ENCODE data around the gene TMA7B. TPM values are rescaled to one million over a fixed set of nuclear protein-coding genes. Genes with fewer than 3 reads are reported as not detected.

TMA7B gene
- total RNA-seq, 6 experiments from 2014 or later = 0.20 TPM; not detected in 5

DNA sequence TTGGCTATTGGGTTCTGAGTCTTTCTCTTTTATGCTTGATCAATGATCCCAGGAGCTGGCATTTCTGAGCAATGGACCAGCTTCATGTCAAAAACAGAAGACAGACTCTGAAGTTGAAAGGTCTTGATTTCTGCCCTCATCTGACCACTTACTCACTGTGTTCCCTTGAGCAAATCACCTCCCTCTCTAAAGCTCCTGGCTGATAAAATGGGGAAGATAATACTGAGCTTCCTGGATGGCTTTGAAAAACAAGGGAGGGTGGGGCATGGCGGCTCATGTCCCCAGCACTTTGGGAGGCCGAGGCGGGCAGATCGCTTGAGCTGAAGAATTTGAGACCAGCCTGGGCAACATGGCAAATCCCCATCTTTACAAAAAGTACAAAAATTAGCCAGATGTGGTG is 40.9 kb downstream of the TMA7B start:
- H3K4me1 ChIP-seq = peaks cover 0 to 41% (median 16%) of the 10 kb centered on the region in 4 donors
- WGBS (ENCODE audit: insufficient coverage, low coverage, low lambda C conversion rate, missing lambda C conversion rate) = 71% methylated on average over 2 of the region's 4 CpGs

DNA sequence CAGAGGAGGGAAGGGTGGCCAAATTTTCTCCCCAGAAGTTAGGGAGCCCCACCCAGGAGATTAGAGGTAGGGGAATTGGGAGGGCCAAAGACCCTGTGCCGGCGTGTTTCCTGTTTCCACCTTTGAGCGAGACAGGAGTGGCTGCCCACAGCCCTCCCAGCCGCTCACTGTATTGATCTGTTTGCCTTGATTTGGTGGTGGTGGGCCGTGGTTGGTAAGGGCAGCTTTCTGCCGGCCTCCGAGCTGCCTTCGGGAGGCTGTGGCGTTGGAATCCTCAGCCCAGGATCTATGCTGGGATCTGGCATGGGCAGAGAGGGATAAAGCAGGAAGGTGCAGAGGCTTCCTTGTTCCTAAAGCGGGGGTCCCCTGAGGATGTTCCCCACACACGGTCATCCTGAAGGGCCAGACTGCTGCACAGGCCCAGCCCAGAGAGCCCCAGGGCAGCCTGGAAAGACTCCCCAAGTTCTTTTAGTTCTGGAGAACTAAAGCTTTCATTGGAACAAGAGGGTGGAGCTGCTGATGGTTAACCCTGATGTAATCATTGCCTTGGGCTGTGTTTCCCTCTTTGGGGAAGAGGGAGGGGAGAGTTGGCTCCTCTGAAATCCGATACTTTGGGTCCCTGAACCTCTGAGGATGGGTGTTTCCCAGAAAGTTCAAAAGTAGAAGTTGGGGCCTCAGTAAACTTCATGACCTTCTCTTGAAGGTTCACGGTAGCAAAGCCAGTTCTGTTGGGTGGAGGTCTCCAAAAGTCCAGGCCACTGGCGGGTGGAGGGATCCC is 41.8 kb downstream of the TMA7B start:
- no peak overlapping the region for H3K4me3 ChIP-seq
- H3K27me3 ChIP-seq = no peaks in the 10 kb centered on the region
- peaks cover 0 to 32% (median 12%) of the 10 kb centered on the region in 4 donors for H3K4me1 ChIP-seq
- TF ChIP-seq POLR2A (IDR thresholded peaks at IDR 0.05) = no peak
- TF ChIP-seq, protein P1, sequence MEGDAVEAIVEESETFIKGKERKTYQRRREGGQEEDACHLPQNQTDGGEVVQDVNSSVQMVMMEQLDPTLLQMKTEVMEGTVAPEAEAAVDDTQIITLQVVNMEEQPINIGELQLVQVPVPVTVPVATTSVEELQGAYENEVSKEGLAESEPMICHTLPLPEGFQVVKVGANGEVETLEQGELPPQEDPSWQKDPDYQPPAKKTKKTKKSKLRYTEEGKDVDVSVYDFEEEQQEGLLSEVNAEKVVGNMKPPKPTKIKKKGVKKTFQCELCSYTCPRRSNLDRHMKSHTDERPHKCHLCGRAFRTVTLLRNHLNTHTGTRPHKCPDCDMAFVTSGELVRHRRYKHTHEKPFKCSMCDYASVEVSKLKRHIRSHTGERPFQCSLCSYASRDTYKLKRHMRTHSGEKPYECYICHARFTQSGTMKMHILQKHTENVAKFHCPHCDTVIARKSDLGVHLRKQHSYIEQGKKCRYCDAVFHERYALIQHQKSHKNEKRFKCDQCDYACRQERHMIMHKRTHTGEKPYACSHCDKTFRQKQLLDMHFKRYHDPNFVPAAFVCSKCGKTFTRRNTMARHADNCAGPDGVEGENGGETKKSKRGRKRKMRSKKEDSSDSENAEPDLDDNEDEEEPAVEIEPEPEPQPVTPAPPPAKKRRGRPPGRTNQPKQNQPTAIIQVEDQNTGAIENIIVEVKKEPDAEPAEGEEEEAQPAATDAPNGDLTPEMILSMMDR (IDR thresholded peaks at IDR 0.05) = no peak
- 71% methylated on average over 7 of the region's 14 CpGs for WGBS (ENCODE audit: insufficient coverage, low coverage, low lambda C conversion rate, missing lambda C conversion rate)
- no peaks in the 10 kb centered on the region for H3K9me3 ChIP-seq
- ATAC-seq (no peak), DNase-seq (no peak)
- H3K36me3 ChIP-seq = no peaks in the 10 kb centered on the region
- intact Hi-C loops (cut with DNase I) = no loop called here
- no peak overlapping the region for H3K27ac ChIP-seq

More for the DNA sequence above, 40.9 kb downstream of the TMA7B start:
- TF ChIP-seq, protein P1 (IDR thresholded peaks at IDR 0.05) = no peak
- TF ChIP-seq POLR2A (IDR thresholded peaks at IDR 0.05) = no peak
- H3K36me3 ChIP-seq = no peaks in the 10 kb centered on the region
- no peaks in the 10 kb centered on the region for H3K9me3 ChIP-seq
- DNase-seq = no peak
- no peak for ATAC-seq
- H3K4me3 ChIP-seq = no peak overlapping the region
- intact Hi-C loops (cut with DNase I) = no loop called here
- H3K27ac ChIP-seq = no peak overlapping the region
- no peaks in the 10 kb centered on the region for H3K27me3 ChIP-seq

DNA sequence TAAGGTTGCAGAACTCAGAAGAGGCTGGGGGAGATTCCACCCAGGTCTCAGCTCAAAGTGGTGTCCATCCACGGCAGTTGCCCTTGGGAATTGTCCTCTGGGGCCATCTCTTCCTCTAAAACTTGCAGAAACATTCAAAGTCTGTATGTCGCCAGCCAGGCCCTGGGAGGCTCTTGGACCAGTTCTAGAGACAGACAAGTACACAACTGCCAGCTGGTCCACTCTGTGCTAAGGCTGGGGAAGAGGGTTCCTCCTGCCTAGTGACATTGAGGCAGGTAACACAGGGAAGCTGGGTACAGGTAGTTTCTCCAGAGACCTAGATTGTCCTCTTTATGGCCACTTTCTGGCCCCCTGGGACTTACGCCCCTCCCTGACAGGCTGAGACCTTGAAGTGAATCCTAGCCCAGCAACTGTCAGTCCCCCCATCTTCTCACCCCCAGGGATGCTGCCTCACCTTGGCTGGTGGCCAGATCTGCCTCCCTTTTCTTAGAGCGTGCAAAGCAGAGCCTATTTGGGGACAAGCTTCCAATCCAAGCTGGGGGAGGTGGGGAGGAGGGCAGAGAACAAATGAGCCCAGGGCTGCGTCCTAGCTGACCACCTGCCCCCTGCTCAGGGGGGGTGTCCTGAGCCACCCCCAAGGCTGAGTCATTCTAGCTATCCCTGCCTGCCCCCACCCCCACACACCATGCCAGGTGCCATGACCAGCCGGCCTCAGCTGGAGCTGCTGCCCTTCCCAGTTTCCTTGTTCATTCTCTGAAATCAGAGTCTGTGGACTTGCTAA is 42.9 kb downstream of the TMA7B start:
- no peak for TF ChIP-seq POLR2A (IDR thresholded peaks at IDR 0.05)
- TF ChIP-seq, protein P1 (IDR thresholded peaks at IDR 0.05) = no peak
- no peaks in the 10 kb centered on the region for H3K9me3 ChIP-seq
- 79% methylated on average over 2 of the region's 6 CpGs for WGBS (ENCODE audit: insufficient coverage, low coverage, low lambda C conversion rate, missing lambda C conversion rate)
- peaks cover 0 to 21% (median 7%) of the 10 kb centered on the region in 4 donors for H3K4me1 ChIP-seq
- intact Hi-C loops (cut with DNase I) = no loop called here
- DNase-seq = no peak
- no peak overlapping the region for H3K27ac ChIP-seq
- no peaks in the 10 kb centered on the region for H3K27me3 ChIP-seq
- no peak overlapping the region for H3K4me3 ChIP-seq
- no peaks in the 10 kb centered on the region for H3K36me3 ChIP-seq
- no peak for ATAC-seq

DNA sequence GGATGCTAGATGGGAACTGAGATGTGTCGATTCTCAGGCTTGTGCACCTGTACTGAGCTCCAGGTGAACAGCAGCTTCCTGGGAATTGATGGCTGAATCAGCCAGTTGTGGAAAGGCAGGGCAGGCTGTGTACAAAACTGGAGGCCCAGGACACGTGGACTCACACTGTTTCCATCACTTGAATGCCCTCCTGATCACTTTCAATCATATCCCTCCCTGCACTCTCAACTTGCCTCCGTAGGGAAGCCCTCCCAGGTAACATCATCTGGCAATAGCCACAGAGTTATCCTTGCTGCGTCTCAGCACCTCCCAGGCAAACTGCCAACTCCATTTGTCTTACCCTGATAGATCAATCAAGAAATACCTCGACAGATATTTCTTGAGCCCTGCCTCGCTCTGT is 44.6 kb downstream of the TMA7B start:
- intact Hi-C loops (cut with DNase I) = no loop called here
- Histone ChIP-seq H3K27ac (no peak overlapping the region), H3K9me3 (no peaks in the 10 kb centered on the region), H3K27me3 (no peaks in the 10 kb centered on the region), H3K4me3 (no peak overlapping the region), H3K36me3 (no peaks in the 10 kb centered on the region), H3K4me1 (peaks cover 0 to 4% (median 0%) of the 10 kb centered on the region in 4 donors)
- WGBS (ENCODE audit: insufficient coverage, low coverage, low lambda C conversion rate, missing lambda C conversion rate) = 77% methylated on average over 5 of the region's 6 CpGs
- no peak for ATAC-seq
- DNase-seq = no peak
- no peak for TF ChIP-seq POLR2A (IDR thresholded peaks at IDR 0.05)

DNA sequence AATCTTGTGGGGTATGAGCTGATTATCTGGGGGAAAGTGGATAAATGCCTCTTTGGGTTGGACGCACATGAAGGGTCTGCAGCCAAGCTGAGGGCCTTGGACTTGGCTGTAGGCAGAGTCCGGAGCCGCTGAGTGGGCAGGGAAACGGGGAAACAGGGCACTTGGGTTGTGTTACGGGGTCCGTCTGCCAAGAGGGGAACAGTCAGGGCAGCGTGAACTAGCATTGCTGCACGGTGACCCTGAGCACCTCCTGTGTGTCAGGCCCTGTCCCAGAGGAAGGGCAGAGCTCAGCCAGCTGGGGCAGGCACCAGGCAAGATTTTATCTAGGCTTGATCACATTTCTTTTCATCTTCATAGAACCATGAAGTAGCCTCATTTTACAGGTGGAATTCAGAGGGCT is 46.4 kb downstream of the TMA7B start:
- Histone ChIP-seq H3K9me3 (no peaks in the 10 kb centered on the region), H3K27me3 (no peaks in the 10 kb centered on the region), H3K4me1 (no peaks in the 10 kb centered on the region), H3K36me3 (no peaks in the 10 kb centered on the region), H3K4me3 (no peak overlapping the region), H3K27ac (no peak overlapping the region)
- intact Hi-C loops (cut with DNase I) = no loop called here
- DNase-seq (no peak), ATAC-seq (no peak)
- 83% methylated on average over 1 of the region's 8 CpGs for WGBS (ENCODE audit: insufficient coverage, low coverage, low lambda C conversion rate, missing lambda C conversion rate)
- TF ChIP-seq, protein P1 (IDR thresholded peaks at IDR 0.05) = no peak
- TF ChIP-seq POLR2A (IDR thresholded peaks at IDR 0.05) = no peak
